CD4-positive, alpha-beta memory T cell (primary cell): Measurements from ENCODE around the gene DNER. TPM values are rescaled to one million over a fixed set of nuclear protein-coding genes. Genes with fewer than 3 reads are reported as not detected.
"Not testable (repeated sequence)": the region's sequence is repeated elsewhere in the genome, so short reads cannot be mapped to it uniquely, and the experiment has no call there.

Source experiments
- CTCF ChIA-PET: fragments of 350-600 bp; sonication (Branson Sonifier 250); formaldehyde crosslinking; loops from one replicate; lab custom pipeline; 2021; ENCODE audit warnings: inconsistent platforms; ENCODE audit not compliant: partially characterized antibody; lab: Charles Lee
- POLR2A ChIA-PET: fragments of 350-600 bp; sonication (Branson Sonifier 250); formaldehyde crosslinking; loops from one replicate; lab custom pipeline; 2021; ENCODE audit not compliant: partially characterized antibody; lab: Charles Lee
- DNase-seq, 5 donors: peaks; one replicate each; pipeline versions ENCODE4 v3.0.0 to v3.0.0-alpha.2; 2020 to 2022; ENCODE audit warnings: mixed read lengths in 1 of 5
- H3K27ac ChIP-seq: one replicate; pipeline ENCODE4 v1.7.0; 2013; ENCODE audit warnings: low read depth, low read length
- H3K27me3 ChIP-seq: 2 replicates; pipeline ENCODE4 v1.7.0; 2013; ENCODE audit warnings: mild to moderate bottlenecking, low read length, moderate library complexity; ENCODE audit not compliant: insufficient read depth
- H3K36me3 ChIP-seq: 2 replicates; pipeline ENCODE4 v1.7.0; 2013; ENCODE audit warnings: mild to moderate bottlenecking, low read length, moderate library complexity; ENCODE audit not compliant: insufficient read depth
- H3K4me1 ChIP-seq: 2 replicates; pipeline ENCODE4 v1.7.0; 2013; ENCODE audit warnings: mild to moderate bottlenecking, low read length, moderate library complexity; ENCODE audit not compliant: insufficient read depth
- H3K4me3 ChIP-seq, 2 donors: one replicate each; pipeline ENCODE4 v1.7.0; 2013; ENCODE audit warnings: low read length in 2 of 2, mild to moderate bottlenecking in 1 of 2
- H3K9me3 ChIP-seq, 2 donors: one replicate each; pipeline ENCODE4 v1.7.0; 2013; ENCODE audit warnings: low read length in 2 of 2, control low read depth in 1 of 2; ENCODE audit not compliant: control insufficient read depth in 1 of 2
- H3K27ac Mint-ChIP-seq, 7 donors: one replicate each; pipeline ENCODE4 v1.8.0; 2020 to 2021; ENCODE audit warnings: mixed read lengths in 7 of 7, mild to moderate bottlenecking in 6 of 7, inconsistent platforms in 3 of 7, moderate library complexity in 3 of 7
- H3K27me3 Mint-ChIP-seq, 2 donors: one replicate each; pipeline ENCODE4 v1.8.0; 2020 to 2021; ENCODE audit warnings: mixed read lengths in 2 of 2
- H3K36me3 Mint-ChIP-seq, 2 donors: one replicate each; pipeline ENCODE4 v1.8.0; 2020 to 2021; ENCODE audit warnings: mixed read lengths in 2 of 2, inconsistent platforms in 1 of 2, mild to moderate bottlenecking in 1 of 2
- H3K4me1 Mint-ChIP-seq, 4 donors: one replicate each; pipeline ENCODE4 v1.8.0; 2020 to 2021; ENCODE audit warnings: mixed read lengths in 4 of 4, mild to moderate bottlenecking in 1 of 4
- H3K4me3 Mint-ChIP-seq, 8 donors: one replicate each; pipeline ENCODE4 v1.8.0; 2020 to 2021; ENCODE audit warnings: mixed read lengths in 8 of 8, mild to moderate bottlenecking in 7 of 8, moderate library complexity in 6 of 8, inconsistent platforms in 3 of 8
- H3K9me3 Mint-ChIP-seq, 8 donors: one replicate each; pipeline ENCODE4 v1.8.0; 2020 to 2021; ENCODE audit warnings: mixed read lengths in 8 of 8, mild to moderate bottlenecking in 5 of 8, inconsistent platforms in 3 of 8, moderate library complexity in 1 of 8
- intact Hi-C: fragments of 100-400 bp; cut with micrococcal nuclease; formaldehyde crosslinking; loops from one replicate; pipeline ENCODE4 v1.15.1; 2023
- polyA plus RNA-seq, 2 donors: library from polyadenylated mRNA; unstranded; fragments of 300-500 nt; fragmentation: Illumina TruSeq; gene quantifications; one replicate each; pipeline ENCODE4 v1.2.3, GENCODE V29; 2021
- total RNA-seq, 2 experiments: library from RNA; stranded (reverse); gene quantifications; one replicate each; pipeline ENCODE4 v1.2.3, GENCODE V29; 2021

DNER gene
- total and polyA plus RNA-seq, 4 experiments from 2014 or later = not detected

DNA sequence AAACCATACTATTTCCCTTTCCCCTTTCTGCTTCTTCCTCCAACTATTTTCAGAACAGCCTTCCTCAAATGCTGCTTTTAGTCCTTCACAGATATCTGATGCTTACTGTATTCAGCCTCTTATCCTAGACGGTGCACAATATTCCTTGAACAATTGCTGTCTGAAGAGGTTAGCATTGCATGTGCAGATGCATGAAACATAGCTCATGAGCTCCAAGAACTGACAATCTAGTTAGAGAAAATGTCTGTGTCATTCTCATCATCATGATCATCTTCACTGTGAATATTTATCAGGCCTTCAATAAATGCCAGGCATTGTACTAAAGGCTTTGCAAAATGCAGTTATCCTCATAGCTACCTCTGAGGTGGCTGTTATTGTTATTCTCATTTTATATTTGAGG lies 190.7 kb downstream of the DNER start:
- Histone ChIP-seq H3K36me3 (no peaks in the 10 kb centered on the region), H3K27ac (no peak overlapping the region), H3K4me1 (no peaks in the 10 kb centered on the region), H3K4me3 (no peak overlapping the region), H3K9me3 (no peaks in the 10 kb centered on the region), H3K27me3 (no peaks in the 10 kb centered on the region)
- ChIA-PET CTCF (no interaction called here), POLR2A (no interaction called here)
- no peak overlapping the region for H3K4me3 Mint-ChIP-seq
- H3K9me3 Mint-ChIP-seq = no peaks in the 10 kb centered on the region
- H3K27ac Mint-ChIP-seq = peak overlapping the region in 1 of 7 donors; percentile 32
- H3K4me1 Mint-ChIP-seq = no peaks in the 10 kb centered on the region
- H3K27me3 Mint-ChIP-seq = peaks cover 0 to 6% of the 10 kb centered on the region in 2 donors
- intact Hi-C loops = no loop called here
- H3K36me3 Mint-ChIP-seq = no peaks in the 10 kb centered on the region
- no peak for DNase-seq

DNA sequence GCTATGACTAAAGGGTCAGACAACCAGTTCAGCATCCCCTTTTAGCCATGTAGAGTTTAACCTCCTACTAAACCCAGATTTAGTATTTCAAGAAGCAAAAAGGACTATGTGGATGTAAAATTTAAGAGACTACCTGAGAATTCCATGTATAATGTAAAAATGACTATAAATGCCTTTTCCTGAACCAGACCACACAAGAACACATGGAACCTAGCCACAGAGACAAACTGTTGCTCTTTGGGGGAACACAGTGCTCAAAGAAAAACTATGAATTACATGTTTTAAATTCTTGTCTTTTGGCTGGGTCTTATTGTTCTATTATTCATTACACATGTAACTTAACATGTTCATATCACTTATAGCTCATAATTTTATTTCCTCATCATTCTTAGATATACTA lies 192.8 kb downstream of the DNER start:
- no peak for DNase-seq
- H3K27me3 Mint-ChIP-seq = peaks cover 1 to 6% of the 10 kb centered on the region in 2 donors
- Histone ChIP-seq H3K36me3 (no peaks in the 10 kb centered on the region), H3K9me3 (no peaks in the 10 kb centered on the region), H3K27me3 (no peaks in the 10 kb centered on the region), H3K4me1 (no peaks in the 10 kb centered on the region), H3K27ac (no peak overlapping the region), H3K4me3 (no peak overlapping the region)
- no peaks in the 10 kb centered on the region for H3K9me3 Mint-ChIP-seq
- no peaks in the 10 kb centered on the region for H3K36me3 Mint-ChIP-seq
- H3K4me3 Mint-ChIP-seq = no peak overlapping the region
- POLR2A ChIA-PET = no interaction called here
- no peaks in the 10 kb centered on the region for H3K4me1 Mint-ChIP-seq
- CTCF ChIA-PET = no interaction called here
- no peak overlapping the region for H3K27ac Mint-ChIP-seq
- intact Hi-C loops = no loop called here

DNA sequence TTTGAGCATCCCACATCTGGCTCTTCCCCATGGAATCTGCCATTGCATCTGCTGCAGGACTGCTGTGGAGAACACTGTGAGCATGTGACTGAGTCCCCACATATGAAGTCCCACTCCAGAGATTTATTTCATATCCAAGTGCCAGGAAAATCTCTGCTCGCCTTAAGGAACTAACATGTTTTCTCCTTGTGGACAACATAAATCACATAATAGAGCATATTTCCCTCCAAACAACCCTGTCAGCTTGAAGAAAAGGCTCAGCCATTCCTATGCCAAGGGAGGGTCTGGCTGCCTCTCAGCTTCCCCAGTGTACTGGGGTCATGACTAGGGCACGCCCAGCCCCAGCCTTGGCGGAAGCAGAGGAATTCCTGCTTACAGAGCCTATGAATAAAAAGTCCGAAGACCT lies 193.7 kb downstream of the DNER start:
- Mint-ChIP-seq H3K9me3 (no peaks in the 10 kb centered on the region), H3K4me3 (no peak overlapping the region), H3K36me3 (no peaks in the 10 kb centered on the region), H3K4me1 (no peaks in the 10 kb centered on the region), H3K27ac (no peak overlapping the region), H3K27me3 (peaks cover 1 to 6% of the 10 kb centered on the region in 2 donors)
- intact Hi-C loops = no loop called here
- Histone ChIP-seq H3K27me3 (no peaks in the 10 kb centered on the region), H3K36me3 (no peaks in the 10 kb centered on the region), H3K4me1 (no peaks in the 10 kb centered on the region), H3K27ac (no peak overlapping the region), H3K4me3 (no peak overlapping the region), H3K9me3 (no peaks in the 10 kb centered on the region)
- ChIA-PET POLR2A (no interaction called here), CTCF (no interaction called here)
- DNase-seq = no peak

DNA sequence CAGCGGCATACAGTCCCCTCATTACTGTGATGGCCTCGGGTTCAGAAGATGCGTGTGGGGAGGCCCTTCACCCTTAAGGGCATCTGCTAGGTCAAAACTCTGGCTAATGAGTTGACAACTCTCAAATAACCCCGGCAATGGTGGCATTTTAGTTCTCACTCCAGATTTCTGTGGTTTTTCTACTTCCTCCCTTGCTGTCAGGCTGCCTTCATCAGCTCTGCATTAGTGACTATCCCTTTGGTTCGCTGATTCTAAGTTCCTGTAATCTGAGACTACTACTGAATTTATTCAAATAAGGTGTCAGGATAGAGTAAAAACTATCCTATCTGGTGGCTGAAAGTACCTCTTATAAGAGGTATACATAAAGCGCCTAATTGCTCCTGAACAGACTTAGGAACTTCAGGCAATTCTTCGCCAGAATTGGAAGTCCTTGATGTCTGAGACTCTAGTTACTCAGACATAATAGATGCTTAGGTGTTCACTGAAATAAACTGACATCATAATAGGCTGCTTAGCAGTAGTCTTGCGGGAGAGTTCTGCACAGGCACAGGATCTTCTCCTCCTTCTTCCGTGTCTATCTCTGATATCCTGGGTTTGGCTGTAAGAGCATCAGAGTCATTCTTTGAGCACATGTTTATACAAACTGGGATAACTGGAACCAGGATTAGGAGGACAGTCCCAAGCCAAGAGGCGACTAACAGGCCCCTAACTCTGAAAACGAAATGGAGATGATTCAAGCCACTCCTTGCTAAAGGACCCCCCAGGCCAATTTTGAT lies 194.5 kb downstream of the DNER start:
- no peaks in the 10 kb centered on the region for H3K4me1 Mint-ChIP-seq
- DNase-seq = no peak
- Histone ChIP-seq H3K4me1 (no peaks in the 10 kb centered on the region), H3K36me3 (no peaks in the 10 kb centered on the region), H3K9me3 (no peaks in the 10 kb centered on the region), H3K27me3 (no peaks in the 10 kb centered on the region), H3K27ac (no peak overlapping the region), H3K4me3 (no peak overlapping the region)
- intact Hi-C loops = no loop called here
- ChIA-PET POLR2A (no interaction called here), CTCF (no interaction called here)
- no peaks in the 10 kb centered on the region for H3K9me3 Mint-ChIP-seq
- no peak overlapping the region for H3K27ac Mint-ChIP-seq
- peaks cover 1 to 3% of the 10 kb centered on the region in 2 donors for H3K27me3 Mint-ChIP-seq
- H3K4me3 Mint-ChIP-seq = no peak overlapping the region
- H3K36me3 Mint-ChIP-seq = no peaks in the 10 kb centered on the region

DNA sequence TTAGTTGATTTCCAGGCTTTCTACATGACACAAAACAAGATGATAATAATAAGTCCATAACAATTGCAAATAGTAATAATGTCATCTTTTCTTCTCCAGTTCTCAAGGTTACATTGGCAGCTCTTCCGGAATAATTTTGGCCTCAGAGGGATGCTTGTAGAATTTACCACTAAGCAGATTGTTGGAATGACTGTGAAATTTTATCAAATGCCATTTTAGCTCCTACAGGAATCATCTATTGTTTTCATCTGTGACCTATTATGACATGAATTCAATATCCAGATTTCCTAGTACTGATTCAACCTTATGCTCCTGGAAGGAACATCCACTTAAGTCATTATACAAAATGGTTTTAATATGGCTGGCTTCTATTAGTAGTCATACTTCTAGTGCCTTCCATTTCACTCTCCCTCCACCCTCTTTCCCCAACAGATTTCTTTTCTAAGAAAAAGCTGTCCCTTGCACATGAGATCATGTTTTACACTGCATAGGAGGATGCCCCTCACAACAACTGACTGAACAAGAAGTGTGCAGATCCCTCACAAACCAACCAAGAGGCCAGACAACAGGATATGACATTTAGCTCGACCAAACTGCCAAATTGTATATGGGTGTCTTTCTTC lies 200.0 kb downstream of the DNER start:
- no peak overlapping the region for H3K4me3 Mint-ChIP-seq
- H3K36me3 Mint-ChIP-seq = no peaks in the 10 kb centered on the region
- peaks cover 2 to 5% of the 10 kb centered on the region in 2 donors for H3K27me3 Mint-ChIP-seq
- no peaks in the 10 kb centered on the region for H3K9me3 ChIP-seq
- no peak overlapping the region for H3K27ac Mint-ChIP-seq
- ChIA-PET POLR2A (no interaction called here), CTCF (no interaction called here)
- peaks cover 0 to 2% (median 0%) of the 10 kb centered on the region in 8 donors for H3K9me3 Mint-ChIP-seq
- H3K27me3 ChIP-seq = no peaks in the 10 kb centered on the region
- H3K27ac ChIP-seq = no peak overlapping the region
- no peaks in the 10 kb centered on the region for H3K4me1 ChIP-seq
- intact Hi-C loops = no loop called here
- no peaks in the 10 kb centered on the region for H3K36me3 ChIP-seq
- no peak overlapping the region for H3K4me3 ChIP-seq
- no peaks in the 10 kb centered on the region for H3K4me1 Mint-ChIP-seq
- DNase-seq = no peak

DNA sequence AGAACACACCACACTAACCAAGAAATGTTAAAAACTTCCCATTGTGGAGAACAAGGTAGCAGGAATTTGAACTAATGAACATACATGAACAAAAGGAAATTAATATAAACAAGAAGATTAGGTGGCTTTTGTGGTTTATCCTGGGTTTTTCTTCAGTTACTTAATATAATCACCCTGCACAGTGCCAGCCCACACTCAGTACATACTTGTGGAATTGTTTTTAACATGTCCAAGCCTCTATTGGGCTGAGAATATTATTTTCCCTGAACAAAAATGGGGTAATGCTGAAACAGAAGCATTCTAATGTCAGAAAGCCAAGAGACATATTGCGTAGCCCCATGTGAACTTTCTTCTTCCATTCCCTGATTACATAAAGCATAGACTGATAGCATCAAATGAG lies 202.8 kb downstream of the DNER start:
- ChIA-PET CTCF (no interaction called here), POLR2A (no interaction called here)
- no peaks in the 10 kb centered on the region for H3K4me1 ChIP-seq
- no peak overlapping the region for H3K4me3 ChIP-seq
- Mint-ChIP-seq H3K36me3 (no peaks in the 10 kb centered on the region), H3K27me3 (peaks cover 2 to 4% of the 10 kb centered on the region in 2 donors), H3K9me3 (peaks cover 0 to 2% (median 0%) of the 10 kb centered on the region in 8 donors), H3K27ac (no peak overlapping the region), H3K4me1 (no peaks in the 10 kb centered on the region), H3K4me3 (no peak overlapping the region)
- no peak for DNase-seq
- no peaks in the 10 kb centered on the region for H3K27me3 ChIP-seq
- intact Hi-C loops = no loop called here
- no peaks in the 10 kb centered on the region for H3K36me3 ChIP-seq
- no peaks in the 10 kb centered on the region for H3K9me3 ChIP-seq
- H3K27ac ChIP-seq = no peak overlapping the region

DNA sequence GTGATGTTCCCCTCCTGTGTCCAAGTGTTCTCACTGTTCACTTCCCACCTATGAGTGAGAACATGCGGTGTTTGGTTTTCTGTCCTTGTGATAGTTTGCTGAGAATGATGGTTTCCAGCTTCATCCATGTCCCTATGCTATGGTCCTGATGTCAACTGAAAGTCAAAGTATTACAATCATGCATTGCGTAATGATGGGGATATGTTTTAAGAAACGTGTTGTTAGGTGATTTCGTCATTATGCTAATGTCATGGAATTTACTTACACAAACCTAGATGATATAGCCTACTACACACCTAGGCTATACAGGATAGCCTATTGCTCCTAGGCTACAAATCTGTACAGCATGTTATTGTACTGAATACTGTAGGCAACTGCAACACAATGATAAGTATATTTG lies 207.7 kb downstream of the DNER start:
- H3K4me3 Mint-ChIP-seq, intact Hi-C loops, H3K4me3 ChIP-seq, H3K9me3 Mint-ChIP-seq, H3K4me1 ChIP-seq, H3K36me3 ChIP-seq, H3K27ac ChIP-seq, H3K27ac Mint-ChIP-seq, DNase-seq, CTCF ChIA-PET, H3K27me3 ChIP-seq, H3K27me3 Mint-ChIP-seq, H3K4me1 Mint-ChIP-seq, POLR2A ChIA-PET, H3K9me3 ChIP-seq, H3K36me3 Mint-ChIP-seq: not testable (repeated sequence)
